ENCODE measurements around the gene RMND1. TPM values are rescaled to one million over a fixed set of nuclear protein-coding genes. Genes with fewer than 3 reads are reported as not detected.

Gene RMND1
- total and polyA plus RNA-seq, 9 of the 15 experiments (the other 6 are each of a cell fraction or from before 2014, with no cell fraction given) = 26.9 to 47.8 (median 36.2) TPM

DNA sequence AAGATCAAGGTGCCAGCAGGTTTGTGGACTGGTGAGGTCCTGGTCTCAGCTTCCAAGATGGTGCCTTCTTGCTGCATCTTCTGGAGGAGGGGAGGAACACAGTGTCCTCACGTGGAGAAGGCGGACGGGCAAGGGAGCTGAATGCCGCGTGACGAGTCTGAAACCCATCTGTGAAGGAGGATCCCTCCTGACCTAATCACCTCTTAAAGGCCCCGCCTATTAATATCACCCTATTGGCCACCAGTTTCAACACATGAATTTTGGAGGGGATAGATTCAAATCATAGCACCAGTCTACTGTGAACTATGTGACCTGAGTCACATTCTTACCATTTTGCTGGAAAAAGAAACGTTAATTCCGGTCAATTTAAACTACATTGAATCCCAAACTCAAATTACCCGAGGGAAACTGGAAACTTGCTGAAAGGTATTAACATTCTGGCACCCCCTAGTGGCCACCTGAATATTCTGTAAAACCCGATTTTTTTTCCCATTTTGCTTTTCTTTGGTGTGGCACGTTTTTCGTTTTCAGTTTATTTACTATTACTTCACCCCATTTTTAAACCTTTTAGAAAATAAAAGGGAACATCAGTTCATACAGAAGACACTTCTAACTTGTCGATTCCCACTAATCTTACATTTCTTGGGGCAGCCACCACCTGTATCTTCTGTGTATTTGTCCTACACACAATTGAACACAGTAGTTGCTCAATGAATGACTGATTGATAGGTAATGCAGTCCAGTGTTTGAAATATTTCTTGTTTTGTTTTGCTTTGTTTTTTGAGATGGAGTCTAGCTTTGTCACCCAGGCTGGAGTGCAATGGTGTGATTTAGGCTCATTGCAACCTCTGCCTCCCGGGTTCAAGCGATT, 24.0 kb upstream of the RMND1 start (continued):
- no peak for TF ChIP-seq ZSCAN32 (CRISPR knock-in tag; IDR thresholded peaks at IDR 0.05)
- TF ChIP-seq SMC3 (conservative IDR thresholded peaks at IDR 0.05; ENCODE audit: insufficient read depth, low read depth, low read length) = 0 out of 2 replicates have a peak, but pooled peaks have one; percentile 49
- TF ChIP-seq, protein P1, sequence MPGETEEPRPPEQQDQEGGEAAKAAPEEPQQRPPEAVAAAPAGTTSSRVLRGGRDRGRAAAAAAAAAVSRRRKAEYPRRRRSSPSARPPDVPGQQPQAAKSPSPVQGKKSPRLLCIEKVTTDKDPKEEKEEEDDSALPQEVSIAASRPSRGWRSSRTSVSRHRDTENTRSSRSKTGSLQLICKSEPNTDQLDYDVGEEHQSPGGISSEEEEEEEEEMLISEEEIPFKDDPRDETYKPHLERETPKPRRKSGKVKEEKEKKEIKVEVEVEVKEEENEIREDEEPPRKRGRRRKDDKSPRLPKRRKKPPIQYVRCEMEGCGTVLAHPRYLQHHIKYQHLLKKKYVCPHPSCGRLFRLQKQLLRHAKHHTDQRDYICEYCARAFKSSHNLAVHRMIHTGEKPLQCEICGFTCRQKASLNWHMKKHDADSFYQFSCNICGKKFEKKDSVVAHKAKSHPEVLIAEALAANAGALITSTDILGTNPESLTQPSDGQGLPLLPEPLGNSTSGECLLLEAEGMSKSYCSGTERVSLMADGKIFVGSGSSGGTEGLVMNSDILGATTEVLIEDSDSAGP (CRISPR knock-in tag; IDR thresholded peaks at IDR 0.05) = no peak
- TF ChIP-seq, protein P2, sequence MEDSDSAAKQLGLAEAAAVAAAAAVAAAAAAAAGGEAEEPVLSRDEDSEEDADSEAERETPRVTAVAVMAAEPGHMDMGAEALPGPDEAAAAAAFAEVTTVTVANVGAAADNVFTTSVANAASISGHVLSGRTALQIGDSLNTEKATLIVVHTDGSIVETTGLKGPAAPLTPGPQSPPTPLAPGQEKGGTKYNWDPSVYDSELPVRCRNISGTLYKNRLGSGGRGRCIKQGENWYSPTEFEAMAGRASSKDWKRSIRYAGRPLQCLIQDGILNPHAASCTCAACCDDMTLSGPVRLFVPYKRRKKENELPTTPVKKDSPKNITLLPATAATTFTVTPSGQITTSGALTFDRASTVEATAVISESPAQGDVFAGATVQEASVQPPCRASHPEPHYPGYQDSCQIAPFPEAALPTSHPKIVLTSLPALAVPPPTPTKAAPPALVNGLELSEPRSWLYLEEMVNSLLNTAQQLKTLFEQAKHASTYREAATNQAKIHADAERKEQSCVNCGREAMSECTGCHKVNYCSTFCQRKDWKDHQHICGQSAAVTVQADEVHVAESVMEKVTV (CRISPR knock-in tag; IDR thresholded peaks at IDR 0.05) = peak; percentile 26
- TF ChIP-seq MAFF (IDR thresholded peaks at IDR 0.05; ENCODE audit: low read length) = no peak
- 0 out of 4 replicates have a peak, but pooled peaks of 1 of the 2 experiments have one; percentile 17 for TF ChIP-seq CSDE1 (IDR thresholded peaks at IDR 0.05)
- TF ChIP-seq CTBP1 (IDR thresholded peaks at IDR 0.05; ENCODE audit: borderline replicate concordance) = 0 out of 2 replicates have a peak, but pooled peaks have one; percentile 45
- TF ChIP-seq, protein P3, sequence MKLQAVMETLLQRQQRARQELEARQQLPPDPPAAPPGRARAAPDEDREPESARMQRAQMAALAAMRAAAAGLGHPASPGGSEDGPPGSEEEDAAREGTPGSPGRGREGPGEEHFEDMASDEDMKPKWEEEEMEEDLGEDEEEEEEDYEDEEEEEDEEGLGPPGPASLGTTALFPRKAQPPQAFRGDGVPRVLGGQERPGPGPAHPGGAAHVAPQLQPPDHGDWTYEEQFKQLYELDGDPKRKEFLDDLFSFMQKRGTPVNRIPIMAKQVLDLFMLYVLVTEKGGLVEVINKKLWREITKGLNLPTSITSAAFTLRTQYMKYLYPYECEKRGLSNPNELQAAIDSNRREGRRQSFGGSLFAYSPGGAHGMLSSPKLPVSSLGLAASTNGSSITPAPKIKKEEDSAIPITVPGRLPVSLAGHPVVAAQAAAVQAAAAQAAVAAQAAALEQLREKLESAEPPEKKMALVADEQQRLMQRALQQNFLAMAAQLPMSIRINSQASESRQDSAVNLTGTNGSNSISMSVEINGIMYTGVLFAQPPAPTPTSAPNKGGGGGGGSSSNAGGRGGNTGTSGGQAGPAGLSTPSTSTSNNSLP (IDR thresholded peaks at IDR 0.05; ENCODE audit: borderline replicate concordance, low read depth, low read length) = 0 out of 2 replicates have a peak, but pooled peaks have one; percentile 39
- TF ChIP-seq CBX3 (IDR thresholded peaks at IDR 0.05; ENCODE audit: borderline replicate concordance in 1 of 2, low read length in 2 of 2) = no peak
- 0 out of 2 replicates have a peak, but pooled peaks have one; percentile 43 for TF ChIP-seq ZC3H11A (IDR thresholded peaks at IDR 0.05; ENCODE audit: low read depth, low read length)
- 0 out of 2 replicates have a peak, but pooled peaks have one; percentile 16 for TF ChIP-seq CC2D1A (IDR thresholded peaks at IDR 0.05)
- no peak for TF ChIP-seq HIVEP1 (CRISPR knock-in tag; IDR thresholded peaks at IDR 0.05)
- TF ChIP-seq, protein P4, sequence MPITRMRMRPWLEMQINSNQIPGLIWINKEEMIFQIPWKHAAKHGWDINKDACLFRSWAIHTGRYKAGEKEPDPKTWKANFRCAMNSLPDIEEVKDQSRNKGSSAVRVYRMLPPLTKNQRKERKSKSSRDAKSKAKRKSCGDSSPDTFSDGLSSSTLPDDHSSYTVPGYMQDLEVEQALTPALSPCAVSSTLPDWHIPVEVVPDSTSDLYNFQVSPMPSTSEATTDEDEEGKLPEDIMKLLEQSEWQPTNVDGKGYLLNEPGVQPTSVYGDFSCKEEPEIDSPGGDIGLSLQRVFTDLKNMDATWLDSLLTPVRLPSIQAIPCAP (CRISPR knock-in tag; IDR thresholded peaks at IDR 0.05; ENCODE audit: borderline replicate concordance) = no peak
- 0 out of 2 replicates have a peak, but pooled peaks have one; percentile 46 for TF ChIP-seq NBN (IDR thresholded peaks at IDR 0.05; ENCODE audit: low read depth)
- TF ChIP-seq, protein P5, sequence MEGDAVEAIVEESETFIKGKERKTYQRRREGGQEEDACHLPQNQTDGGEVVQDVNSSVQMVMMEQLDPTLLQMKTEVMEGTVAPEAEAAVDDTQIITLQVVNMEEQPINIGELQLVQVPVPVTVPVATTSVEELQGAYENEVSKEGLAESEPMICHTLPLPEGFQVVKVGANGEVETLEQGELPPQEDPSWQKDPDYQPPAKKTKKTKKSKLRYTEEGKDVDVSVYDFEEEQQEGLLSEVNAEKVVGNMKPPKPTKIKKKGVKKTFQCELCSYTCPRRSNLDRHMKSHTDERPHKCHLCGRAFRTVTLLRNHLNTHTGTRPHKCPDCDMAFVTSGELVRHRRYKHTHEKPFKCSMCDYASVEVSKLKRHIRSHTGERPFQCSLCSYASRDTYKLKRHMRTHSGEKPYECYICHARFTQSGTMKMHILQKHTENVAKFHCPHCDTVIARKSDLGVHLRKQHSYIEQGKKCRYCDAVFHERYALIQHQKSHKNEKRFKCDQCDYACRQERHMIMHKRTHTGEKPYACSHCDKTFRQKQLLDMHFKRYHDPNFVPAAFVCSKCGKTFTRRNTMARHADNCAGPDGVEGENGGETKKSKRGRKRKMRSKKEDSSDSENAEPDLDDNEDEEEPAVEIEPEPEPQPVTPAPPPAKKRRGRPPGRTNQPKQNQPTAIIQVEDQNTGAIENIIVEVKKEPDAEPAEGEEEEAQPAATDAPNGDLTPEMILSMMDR (IDR thresholded peaks at IDR 0.05 in 2 of 3, conservative IDR thresholded peaks at IDR 0.05 in 1 of 3; ENCODE audit: insufficient read depth in 2 of 3, low read depth in 1 of 3, low read length in 3 of 3) = peak; percentile 68 to 92 (median 82); a peak in 5 of 6 replicates
- peak; percentile 32 for TF ChIP-seq ATF7 (IDR thresholded peaks at IDR 0.05)
- TF ChIP-seq, protein P6, sequence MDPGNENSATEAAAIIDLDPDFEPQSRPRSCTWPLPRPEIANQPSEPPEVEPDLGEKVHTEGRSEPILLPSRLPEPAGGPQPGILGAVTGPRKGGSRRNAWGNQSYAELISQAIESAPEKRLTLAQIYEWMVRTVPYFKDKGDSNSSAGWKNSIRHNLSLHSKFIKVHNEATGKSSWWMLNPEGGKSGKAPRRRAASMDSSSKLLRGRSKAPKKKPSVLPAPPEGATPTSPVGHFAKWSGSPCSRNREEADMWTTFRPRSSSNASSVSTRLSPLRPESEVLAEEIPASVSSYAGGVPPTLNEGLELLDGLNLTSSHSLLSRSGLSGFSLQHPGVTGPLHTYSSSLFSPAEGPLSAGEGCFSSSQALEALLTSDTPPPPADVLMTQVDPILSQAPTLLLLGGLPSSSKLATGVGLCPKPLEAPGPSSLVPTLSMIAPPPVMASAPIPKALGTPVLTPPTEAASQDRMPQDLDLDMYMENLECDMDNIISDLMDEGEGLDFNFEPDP (CRISPR knock-in tag; IDR thresholded peaks at IDR 0.05) = no peak

Measured in K562 (cell line).